Activated CD4-positive, alpha-beta T cell treated with anti-CD3 and anti-CD28 coated beads, Interleukin-2, amount 50 U/mL, for 1 hour (primary cell): Measurements from ENCODE around the gene LRRC41.
"Not testable (repeated sequence)": the region's sequence is repeated elsewhere in the genome, so short reads cannot be mapped to it uniquely, and the experiment has no call there.

ENCODE experiments used
- DNase-seq: peaks from one replicate; pipeline ENCODE4 v3.0.0-alpha.2; 2020

Gene LRRC41

DNA sequence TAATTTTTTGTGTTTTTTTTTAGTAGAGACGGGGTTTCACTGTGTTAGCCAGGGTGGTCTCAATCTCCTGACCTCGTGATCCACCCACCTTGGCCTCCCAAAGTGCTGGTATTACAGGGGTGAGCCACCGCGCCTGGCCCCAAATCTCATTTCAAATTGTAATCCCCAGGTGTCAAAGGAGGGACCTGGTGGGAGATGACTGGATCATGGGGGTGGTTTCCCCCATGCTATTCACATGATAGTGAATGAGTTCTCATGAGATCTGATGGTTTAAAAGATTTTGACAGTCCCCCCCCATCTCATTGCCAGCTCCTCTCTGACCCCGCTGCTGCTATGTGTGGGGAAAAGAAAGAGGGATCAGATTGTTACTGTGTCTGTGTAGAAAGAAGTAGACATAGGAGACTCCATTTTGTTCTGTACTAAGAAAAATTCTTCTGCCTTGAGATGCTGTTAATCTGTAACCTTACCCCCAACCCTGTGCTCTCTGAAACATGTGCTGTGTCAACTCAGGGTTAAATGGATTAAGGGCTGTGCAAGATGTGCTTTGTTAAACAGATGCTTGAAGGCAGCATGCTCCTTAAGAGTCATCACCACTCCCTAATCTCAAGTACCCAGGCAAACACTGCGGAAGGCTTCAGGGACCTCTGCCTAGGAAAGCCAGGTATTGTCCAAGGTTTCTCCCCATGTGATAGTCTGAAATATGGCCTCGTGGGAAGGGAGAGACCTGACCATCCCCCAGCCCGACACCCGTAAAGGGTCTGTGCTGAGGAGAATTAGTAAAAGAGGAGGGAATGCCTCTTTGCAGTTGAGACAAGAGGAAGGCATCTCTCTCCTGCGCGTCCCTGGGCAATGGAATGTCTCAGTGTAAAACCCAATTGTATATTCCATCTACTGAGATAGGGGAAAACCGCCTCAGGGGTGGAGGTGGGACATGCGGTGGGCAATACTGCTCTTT lies 16.8 kb upstream of the LRRC41 start:
- not testable (repeated sequence) for DNase-seq

DNA sequence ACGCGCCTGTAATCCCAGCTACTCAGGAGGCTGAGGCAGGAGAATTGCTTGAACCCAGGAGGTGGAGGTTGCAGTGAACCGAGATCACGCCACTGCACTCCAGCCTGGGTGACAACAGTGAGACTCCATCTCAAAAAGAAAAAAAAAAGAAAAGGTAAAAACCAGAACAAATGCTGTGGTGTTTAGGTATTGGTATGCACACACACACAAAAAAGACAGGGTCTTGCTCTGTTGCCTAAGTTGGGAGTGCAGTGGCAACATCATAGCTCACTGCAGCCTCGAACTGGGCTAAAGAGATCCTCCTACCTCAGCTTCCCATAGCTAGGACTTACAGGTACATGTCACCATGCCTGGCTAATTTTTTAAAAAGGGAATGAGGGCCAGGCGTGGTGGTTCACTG lies 15.9 kb upstream of the LRRC41 start:
- not testable (repeated sequence) for DNase-seq

DNA sequence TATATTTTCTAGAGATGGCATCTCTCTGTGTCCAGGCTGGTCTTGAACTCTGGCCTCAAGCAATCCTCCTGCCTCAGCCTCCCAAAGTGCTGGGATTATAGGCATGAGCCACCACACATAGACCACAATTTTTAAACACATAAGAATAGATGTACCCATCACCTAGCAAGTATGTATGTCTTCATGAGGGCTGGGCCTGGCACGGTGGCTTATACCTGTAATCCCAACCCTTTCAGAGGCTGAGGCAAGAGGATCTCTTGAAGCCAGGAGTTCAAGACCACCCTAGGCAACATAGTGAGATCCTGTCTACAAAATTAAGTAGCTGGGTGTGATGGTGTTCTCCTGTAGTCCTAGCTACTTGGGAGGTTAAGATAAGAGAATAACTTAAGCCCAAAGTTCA lies 13.9 kb upstream of the LRRC41 start:
- DNase-seq: no peak

DNA sequence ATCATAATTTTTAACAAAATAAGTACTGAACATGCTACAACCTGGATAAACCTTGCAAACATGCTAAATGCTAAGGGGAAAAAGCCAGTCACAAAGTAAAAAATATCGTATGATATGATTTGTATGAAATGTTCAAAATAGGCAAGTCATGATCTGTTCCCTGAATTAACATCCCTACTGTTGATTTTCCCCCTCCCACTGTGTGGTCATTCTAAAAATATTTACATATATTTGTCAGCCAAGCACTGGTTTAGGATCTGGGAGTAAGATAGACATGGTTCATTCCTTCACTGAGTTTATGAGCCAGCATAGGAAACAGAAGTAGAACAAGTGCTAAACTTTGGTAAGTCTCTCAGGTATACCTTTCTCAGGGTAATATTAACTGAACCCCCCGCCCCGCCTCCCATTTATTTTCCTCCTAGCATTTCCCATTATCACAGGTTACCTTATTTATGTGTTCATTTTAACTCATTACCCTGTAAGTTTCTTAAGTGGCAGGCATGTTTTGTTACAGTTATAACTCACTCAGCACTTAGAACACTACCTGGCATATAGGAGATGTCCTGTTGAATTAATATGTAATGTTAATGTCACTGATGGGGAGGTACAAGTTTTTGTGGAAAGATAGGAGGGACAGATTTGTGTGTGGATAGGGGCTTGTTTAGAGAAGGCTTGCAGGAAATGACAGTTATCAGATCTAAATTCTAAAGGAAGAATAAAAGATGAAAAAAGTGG lies 12.4 kb upstream of the LRRC41 start:
- no peak for DNase-seq

DNA sequence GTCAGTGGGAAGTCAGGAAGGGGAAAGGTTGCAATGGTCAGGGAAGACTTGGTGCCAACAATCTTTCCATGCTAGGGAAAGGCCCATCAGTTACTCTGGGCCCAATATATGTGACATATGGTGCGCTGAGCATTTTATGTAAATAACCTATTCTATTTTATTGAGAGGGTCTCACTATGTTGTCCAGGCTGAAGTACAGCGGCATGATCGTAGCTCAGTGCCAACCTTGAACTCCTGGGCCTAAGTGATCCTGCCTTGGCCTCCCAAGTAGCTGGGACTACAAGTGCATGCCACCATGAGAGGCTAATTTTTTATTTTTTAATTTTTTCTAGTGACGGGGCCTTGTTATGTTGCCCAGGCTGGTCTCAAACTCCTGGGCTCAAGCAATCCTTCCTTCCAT lies 6.9 kb upstream of the LRRC41 start:
- no peak for DNase-seq

DNA sequence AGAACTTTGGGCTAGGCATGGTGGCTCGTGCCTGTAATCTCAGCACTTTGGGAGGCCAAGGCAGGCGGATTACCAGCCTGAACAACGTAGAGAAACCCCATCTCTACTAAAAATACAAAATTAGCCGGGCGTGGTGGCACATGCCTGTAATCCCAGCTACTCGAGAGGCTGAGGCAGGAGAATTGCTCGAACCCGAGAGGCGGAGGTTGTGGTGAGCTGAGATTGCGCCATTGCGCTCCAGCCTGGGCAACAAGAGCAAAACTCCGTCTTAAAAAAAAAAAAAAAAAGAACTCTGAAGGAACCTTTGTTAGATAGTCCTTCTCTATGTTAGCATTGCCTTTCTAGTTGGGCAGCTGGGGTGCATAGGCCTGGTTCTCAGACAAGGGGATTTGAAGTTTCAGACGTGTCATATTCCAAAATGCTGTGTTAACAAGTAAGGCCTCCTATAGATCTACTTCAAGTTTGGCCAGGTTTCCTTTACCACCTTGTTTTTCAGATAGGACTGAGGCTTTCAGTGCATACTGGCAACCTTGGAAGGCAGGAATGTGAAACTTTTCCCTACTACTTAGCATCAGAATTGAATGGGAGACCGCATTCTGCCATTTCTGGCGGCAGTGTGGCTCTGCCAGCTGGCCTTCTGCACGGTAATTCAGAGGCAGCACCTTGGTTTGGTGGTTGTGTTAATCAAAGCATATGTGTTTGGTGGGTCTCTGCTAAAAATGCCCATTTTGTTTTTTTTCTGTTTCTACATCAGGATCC lies 6.2 kb upstream of the LRRC41 start:
- DNase-seq: no peak

DNA sequence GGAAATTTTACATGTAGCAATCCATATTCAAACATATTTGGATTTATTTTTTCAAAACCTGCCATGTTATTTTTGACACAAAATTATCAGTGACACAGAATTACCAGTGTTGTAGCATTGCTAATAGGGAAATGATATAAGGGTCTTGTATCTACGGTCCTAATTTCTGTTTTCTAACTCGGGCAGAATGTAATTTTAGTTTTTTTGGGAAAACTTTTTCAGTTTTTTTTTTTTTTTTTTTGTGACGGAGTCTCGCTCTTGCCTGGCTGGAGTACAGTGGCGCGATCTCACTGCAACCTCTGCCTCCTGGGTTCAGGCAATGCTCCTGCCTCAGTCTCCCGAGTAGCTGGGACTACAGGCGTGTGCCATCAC lies 2.7 kb upstream of the LRRC41 start:
- no peak for DNase-seq

DNA sequence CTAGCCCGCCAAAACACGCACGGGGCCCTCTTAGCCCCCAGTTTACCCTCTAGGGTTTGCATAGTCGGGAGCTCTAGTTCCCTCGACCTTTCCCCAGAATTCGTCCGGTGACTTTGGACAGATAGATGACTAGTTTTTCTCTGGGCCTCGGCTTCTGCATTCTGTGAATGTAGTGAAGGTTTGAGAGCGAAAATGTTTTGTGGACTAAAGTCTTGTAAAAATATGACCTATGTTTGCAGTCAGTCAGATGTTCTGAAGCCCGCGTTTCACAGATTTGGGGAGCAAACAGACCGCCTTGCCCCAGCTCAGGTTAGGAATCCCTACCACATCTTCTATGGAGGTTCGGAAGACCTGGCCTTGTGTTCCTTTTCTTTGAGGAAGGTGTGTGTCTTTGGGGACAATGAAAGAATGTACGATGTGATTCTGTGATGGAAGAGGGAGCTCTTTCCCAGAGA lies 483 bp upstream of the LRRC41 start:
- no peak for DNase-seq

DNA sequence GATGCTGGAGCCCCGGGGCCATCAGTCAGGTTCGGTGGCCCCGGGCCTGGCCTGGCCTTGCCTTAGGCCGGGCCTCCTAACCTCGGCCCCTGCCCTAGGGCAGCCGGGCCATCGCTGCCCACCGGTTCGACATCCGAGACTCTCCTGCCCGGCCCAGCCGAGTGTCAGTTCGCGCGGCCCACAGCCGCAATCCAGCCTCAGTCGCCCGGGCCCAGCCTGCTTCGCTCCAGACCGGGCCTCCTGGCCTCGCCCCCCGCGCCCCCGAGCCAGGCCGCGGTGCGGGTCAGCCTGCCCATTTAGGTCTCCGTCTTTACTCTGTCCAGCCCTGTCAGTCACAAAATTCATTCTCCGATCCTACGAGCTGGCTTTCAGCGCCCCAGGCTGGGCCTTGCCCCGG lies 777 bp downstream of the LRRC41 start:
- DNase-seq: no peak

DNA sequence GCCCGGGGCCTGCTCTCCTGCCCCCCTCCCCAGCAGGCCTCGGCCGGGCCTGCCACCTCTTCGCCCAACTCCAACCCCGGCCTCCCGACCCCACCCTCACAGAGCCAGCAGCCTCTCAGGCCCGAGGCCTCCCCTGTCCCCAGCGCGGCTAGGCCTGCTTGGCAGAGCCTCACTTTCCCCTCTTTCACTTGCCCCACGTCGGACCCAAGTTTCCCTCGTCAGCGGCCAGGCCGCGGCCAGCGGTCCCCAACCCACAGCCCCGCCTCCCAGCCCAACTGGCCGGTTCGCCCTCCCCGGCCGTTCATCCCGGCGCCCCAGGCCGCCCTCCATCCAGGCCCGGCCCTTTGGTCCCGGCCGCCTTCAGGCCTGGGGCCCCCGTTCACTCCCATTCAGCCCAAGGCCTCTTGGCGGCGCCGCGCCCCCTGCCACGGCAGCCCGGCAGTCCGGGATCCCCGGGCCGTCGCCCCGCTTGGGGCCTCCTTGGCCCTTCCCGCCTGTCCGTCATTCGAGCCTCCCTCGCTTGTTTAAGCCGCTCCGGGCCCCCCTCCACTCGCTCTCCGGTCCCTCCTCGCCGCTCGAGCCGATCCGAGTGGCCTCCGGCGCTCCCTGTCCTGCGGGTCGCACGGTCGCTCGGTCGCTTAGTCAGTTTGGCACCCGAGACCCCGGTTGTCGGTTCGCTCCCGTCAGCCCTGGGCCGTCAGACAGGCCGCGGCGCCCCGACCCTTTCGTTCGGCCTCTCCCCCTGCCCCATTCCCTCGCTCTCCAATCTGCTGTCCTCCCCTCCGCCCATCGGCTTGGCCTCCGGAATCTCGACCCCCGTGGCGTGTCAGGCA lies 1.4 kb downstream of the LRRC41 start:
- peak; percentile 38 for DNase-seq

DNA sequence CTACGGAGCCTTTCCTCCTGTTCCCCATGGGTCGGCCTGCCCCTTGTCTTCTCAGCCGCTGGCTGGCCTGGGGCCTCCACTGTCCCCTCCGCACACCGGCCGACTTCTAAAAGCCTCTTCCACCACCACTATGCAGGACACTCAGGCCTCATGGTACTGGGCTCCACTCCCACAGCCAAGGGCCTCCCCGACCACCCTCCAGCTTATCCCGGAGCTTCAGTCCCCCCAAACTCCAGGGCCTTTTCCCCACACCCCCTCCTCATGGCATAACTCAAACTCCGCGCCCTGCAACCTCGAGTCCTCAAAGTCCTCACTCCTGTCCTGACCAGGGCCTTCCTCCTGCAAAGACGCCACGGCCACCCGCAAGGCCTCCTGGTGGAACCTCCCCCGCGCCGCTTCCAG lies 2.0 kb downstream of the LRRC41 start:
- no peak for DNase-seq

DNA sequence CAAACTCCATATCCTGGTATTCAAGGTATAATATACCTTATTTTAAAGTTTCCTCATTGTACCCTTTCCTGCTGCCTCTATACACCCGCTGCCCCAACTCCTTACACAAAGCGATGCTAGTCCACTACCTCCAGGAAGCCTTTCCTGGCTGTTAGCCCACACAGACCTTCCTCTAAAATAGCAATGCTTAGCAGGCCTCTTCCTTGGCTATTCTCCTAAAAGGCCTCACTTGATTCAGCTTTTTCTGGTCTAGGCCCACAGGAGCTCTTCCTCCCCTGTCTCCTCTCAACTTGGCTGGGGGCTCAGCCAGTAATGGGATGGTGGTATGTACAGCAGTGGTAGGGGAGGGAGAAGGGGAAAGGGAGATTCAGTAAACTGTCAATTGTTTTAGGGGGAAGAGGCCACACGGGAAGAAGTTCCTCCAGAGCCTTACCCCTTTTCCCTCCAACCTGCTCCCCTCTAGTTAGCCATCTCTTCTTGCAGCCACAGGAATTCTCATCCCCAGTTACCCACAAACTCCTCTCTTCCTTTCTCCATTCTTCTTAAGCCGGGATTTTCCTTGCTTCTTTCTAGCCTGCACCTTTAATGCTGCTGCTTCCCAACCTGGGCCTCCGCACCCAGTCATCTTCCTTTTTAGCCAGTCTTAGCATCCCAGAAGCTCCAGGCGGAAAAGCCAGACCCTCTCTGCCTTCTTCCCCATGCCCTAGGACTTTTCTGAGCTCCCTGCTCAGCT lies 2.6 kb downstream of the LRRC41 start:
- no peak for DNase-seq

DNA sequence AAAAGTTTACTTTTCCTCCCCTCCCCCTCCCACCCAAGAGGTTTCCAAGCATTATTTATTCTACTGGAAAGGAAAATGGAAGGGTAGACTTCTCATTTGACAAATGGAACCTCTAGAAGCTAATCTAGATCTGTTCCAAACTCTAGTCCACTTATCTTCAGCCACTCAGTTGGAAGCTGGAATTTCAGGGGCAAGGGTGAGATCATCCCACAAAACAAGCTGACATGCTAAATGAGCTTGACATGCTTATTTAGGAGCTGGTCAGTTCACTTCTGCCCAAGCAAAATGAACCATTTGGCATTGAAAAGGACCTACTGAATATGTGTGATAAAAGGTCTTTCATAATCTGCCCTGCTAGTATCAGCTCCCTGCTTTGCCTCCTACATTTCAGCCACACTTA lies 5.0 kb downstream of the LRRC41 start:
- no peak for DNase-seq

DNA sequence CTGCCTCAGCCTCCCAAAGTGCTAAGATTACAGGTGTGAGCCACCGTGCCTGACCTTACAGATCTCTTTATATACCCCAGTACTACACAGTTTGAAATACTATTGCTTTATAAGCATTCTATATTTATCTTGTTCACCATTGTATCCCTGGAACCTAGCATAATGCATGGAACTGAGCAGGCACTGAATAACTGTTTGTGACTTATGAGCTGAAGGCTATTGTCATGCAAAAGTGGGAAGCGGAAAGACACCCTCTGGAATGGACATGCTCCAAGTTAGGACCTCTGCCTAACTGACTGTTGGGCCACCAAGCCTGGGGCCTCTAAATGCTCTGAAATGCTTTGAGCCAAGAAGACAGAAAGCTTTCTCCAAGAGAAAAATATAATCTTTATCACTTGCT lies 8.1 kb downstream of the LRRC41 start:
- DNase-seq: no peak

DNA sequence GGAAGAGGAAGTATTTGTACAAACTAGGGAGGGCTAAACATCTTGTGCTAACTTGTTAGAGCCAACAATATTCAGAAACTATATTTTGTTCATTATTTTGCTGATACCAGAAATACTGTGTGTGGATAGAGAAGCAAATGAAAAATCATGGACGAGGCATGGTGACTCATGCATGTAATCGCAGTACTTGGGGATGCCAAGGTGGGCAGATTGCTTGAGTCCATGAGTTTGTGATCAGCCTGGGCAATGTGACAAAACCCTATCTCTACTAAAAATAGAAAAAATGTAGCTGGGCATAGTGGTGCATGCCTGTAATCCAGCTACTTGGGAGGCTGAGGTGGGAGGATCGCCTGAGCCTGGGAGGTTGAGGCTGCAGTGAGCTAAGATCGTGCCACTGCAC lies 13.4 kb downstream of the LRRC41 start:
- no peak for DNase-seq

DNA sequence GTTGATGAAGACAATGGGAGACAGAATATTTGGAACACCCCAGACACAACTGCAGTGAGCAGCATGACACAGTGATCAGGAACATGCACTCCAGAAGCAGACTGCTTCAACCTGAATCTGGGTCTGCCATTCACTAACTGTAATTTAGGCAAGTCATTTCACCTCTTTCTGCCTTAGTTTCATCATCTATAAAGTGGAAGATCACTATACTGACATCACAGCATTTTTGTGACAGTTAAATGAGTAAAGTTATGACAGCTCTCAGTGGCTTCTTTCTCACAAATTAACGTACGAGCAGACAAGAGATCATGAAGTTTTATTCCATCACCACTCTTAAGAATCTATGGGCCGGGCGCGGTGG lies 14.3 kb downstream of the LRRC41 start:
- DNase-seq: no peak

DNA sequence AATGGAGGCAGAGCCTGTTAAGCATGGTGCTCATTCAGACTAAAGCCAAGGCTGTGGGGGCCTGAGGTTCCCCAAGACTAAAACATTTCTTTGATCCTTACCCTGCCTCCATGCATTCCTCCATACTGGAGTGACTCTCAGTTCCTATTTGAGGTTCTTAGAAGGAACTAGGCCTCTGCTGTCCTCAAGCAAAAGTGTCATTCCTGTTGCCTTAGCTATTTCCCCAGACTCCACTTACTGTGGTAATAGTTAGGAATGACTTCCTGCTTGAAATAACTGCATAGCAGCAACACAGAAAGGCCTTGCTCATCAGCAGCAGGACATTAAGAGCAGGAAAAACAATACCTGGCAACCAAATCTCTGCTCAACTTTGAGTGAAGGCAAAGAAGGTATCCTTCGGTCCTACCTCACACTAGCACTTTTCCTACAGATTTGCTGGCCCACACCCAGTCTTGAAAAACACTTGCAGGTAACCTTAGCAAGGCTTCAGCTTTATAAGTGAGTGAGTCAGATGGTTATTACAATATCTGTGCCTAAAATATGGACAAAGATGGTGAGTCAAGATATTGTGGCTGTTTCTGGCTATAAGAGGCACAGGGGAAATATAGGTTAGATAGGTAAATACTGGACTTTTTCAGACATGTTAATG lies 14.8 kb downstream of the LRRC41 start:
- no peak for DNase-seq

DNA sequence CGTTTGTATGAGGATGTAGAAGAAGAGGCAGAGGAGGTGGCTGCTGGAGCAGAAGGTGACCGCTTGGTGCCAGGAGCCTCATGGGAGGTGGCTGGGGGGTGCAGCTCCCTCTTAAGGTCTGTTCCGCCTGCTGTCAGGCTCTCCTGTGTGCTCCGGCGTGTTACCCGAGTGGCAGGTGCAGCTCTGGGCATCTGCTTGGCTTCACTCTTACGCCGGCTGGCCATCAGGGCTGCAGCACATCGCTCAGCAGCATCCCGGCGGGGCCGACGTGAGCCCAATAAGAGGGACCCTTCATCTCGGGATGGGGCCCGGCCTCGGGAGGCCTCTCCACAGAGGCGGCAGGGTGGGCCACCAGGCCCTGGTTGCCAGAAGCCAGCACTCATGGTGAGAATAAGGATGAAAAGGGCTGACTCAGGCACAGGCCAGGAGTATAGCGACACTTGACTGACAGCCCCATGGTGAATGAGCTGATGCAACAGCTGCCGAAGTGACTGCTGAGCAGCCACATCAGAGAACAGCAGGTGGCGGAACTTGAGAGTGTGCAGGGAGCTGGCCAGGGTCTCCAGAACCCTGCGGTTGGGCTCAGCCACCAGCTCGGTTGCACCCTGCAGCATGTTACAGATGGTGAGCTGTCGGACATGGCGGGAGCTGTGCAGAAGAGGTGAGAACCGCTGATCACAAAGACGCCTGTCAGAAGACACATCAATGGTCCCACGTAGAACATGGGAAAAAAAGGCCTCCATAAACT lies 17.5 kb downstream of the LRRC41 start:
- DNase-seq: peak; percentile 13

DNA sequence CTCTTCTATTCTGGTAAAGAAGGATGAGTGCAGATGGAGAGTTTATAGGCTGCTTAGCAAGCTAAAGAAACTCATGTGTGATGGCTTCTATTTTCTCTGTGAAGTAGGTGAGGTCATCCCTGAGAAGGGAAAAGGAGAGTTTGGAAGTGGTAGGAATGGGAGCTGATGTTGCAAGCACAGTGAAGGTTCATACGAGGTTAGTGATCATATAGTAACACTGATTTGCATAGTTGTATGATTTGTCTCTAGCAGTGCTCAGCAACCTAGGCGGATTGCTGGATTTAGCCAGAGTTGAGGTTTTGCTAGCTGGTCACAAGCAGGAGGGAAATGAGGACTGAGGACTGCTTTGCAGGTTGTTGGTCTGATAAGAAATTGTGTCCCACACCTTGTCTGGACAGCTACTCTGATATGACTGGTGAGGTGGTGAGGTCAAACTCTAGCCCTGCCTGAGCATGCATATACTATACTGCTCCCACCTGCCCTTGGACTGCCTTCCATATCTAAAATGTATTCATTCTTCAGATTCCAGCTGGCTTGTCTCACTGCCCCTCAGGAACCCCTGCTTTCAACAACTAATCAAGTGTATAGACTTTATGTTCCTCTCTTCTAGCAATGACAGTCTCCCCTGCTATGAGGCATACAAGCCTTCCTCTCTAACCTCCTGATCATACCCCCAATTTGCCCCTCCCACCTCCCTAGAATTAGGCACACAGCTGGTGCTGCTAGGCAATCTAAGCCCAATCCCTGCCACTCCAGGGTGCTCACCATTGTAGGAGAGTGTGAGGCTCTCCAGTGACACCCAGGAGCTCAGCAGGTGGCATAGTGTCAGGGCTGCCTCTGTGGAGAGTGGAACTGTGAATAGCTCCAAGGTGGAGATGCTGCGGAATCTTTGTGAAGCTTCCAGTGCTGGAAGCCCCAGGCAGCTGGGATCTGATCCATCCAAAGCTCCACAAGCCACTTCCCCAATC lies 18.5 kb downstream of the LRRC41 start:
- no peak for DNase-seq
